MM.1S (cell line): ENCODE data around the gene CFAP65.

ENCODE experiments used
- DNase-seq: peaks from one replicate; pipeline ENCODE4 v3.0.0-alpha.2; 2015
- H2AFZ ChIP-seq: fragments of 300-600 bp; sonication (generic); 2 replicates; pipeline ENCODE4 v1.6.0; 2016; ENCODE audit warnings: antibody characterized with exemption, low read length
- H3F3A ChIP-seq: fragments of 300-600 bp; sonication (generic); 2 replicates; pipeline ENCODE4 v1.6.1; 2016; ENCODE audit warnings: mild to moderate bottlenecking, antibody characterized with exemption, low read length, moderate library complexity, mixed read lengths; ENCODE audit not compliant: insufficient read depth
- H3K27ac ChIP-seq: fragments of 300-600 bp; sonication (generic); 2 replicates; pipeline ENCODE4 v1.5.1; 2016; ENCODE audit warnings: mild to moderate bottlenecking, low read length
- H3K27me3 ChIP-seq: fragments of 300-600 bp; sonication (generic); replicated peaks from 2 replicates; pipeline ENCODE4 v1.6.0; 2016; ENCODE audit warnings: low read length; ENCODE audit not compliant: insufficient read depth
- H3K36me3 ChIP-seq: fragments of 300-600 bp; sonication (generic); replicated peaks from 2 replicates; pipeline ENCODE4 v1.6.1; 2016; ENCODE audit warnings: mild to moderate bottlenecking, low read length, mixed read lengths; ENCODE audit not compliant: insufficient read depth
- H3K4me1 ChIP-seq: fragments of 300-600 bp; sonication (generic); 2 replicates; pipeline ENCODE4 v1.6.1; 2016; ENCODE audit warnings: low read length, mixed read lengths
- H3K4me2 ChIP-seq: fragments of 300-600 bp; sonication (generic); 2 replicates; pipeline ENCODE4 v1.6.0; 2016; ENCODE audit warnings: low read depth, low read length
- H3K4me3 ChIP-seq: fragments of 300-600 bp; sonication (generic); 2 replicates; pipeline ENCODE4 v1.5.1; 2016; ENCODE audit warnings: low read length, mixed read lengths
- H3K79me2 ChIP-seq: fragments of 300-600 bp; sonication (generic); 2 replicates; pipeline ENCODE4 v1.6.1; 2016; ENCODE audit warnings: mixed run types, low read length, mixed read lengths
- H3K9ac ChIP-seq: fragments of 300-600 bp; sonication (generic); 2 replicates; pipeline ENCODE4 v1.6.1; 2016; ENCODE audit warnings: low read length, mixed read lengths
- H3K9me2 ChIP-seq: fragments of 300-600 bp; sonication (generic); replicated peaks from 2 replicates; pipeline ENCODE4 v1.6.1; 2016; ENCODE audit warnings: mild to moderate bottlenecking, low read length, mixed read lengths; ENCODE audit not compliant: insufficient read depth
- H3K9me3 ChIP-seq: fragments of 300-600 bp; sonication (generic); replicated peaks from 2 replicates; pipeline ENCODE4 v1.6.1; 2016; ENCODE audit warnings: mild to moderate bottlenecking, low read length, mixed read lengths; ENCODE audit not compliant: insufficient read depth
- H4K20me1 ChIP-seq: fragments of 300-600 bp; sonication (generic); 2 replicates; pipeline ENCODE4 v1.6.1; 2016; ENCODE audit warnings: mild to moderate bottlenecking, low read length, moderate library complexity, mixed read lengths; ENCODE audit not compliant: insufficient read depth
- CTCF ChIP-seq: fragments of 300-600 bp; sonication (generic); IDR thresholded peaks from 2 replicates; pipeline ENCODE4 v1.5.1; 2016; ENCODE audit warnings: antibody characterized with exemption, low read length, mixed read lengths
- EZH2 ChIP-seq: fragments of 300-600 bp; sonication (generic); optimal IDR thresholded peaks from 2 replicates; pipeline ENCODE3; 2017; ENCODE audit warnings: low read depth, mild to moderate bottlenecking, antibody characterized with exemption, low read length, mixed read lengths
- EZH2phosphoT487 ChIP-seq: fragments of 300-600 bp; sonication (generic); IDR thresholded peaks from 2 replicates; pipeline ENCODE4 v1.6.1; 2018; ENCODE audit warnings: antibody characterized with exemption, low read length

Gene CFAP65

GRCh38 chr2:219056176-219056895 is 15.0 kb upstream of the CFAP65 start:
- no peaks in the 10 kb centered on the region for H3K4me1 ChIP-seq
- DNase-seq: no peak
- H3K36me3 ChIP-seq: no peaks in the 10 kb centered on the region
- peaks cover 60% of the 10 kb centered on the region for H3K27me3 ChIP-seq
- TF ChIP-seq CTCF (no peak), EZH2phosphoT487 (no peak), EZH2 (no peak)
- no peak overlapping the region for H3K4me2 ChIP-seq
- no peaks in the 10 kb centered on the region for H3K79me2 ChIP-seq
- no peak overlapping the region for H3K27ac ChIP-seq
- no peaks in the 10 kb centered on the region for H3F3A ChIP-seq
- no peak overlapping the region for H3K4me3 ChIP-seq
- no peaks in the 10 kb centered on the region for H3K9me2 ChIP-seq
- H2AFZ ChIP-seq: no peak overlapping the region
- H3K9ac ChIP-seq: no peak overlapping the region
- H4K20me1 ChIP-seq: no peaks in the 10 kb centered on the region
- H3K9me3 ChIP-seq: no peaks in the 10 kb centered on the region

- H4K20me1 ChIP-seq: no peaks in the 10 kb centered on the region
- H3K4me1 ChIP-seq: no peaks in the 10 kb centered on the region
- TF ChIP-seq EZH2phosphoT487 (no peak), EZH2 (no peak), CTCF (no peak)
- H3K4me3 ChIP-seq: no peak overlapping the region
- no peaks in the 10 kb centered on the region for H3F3A ChIP-seq
- H3K9me2 ChIP-seq: no peaks in the 10 kb centered on the region
- H3K4me2 ChIP-seq: no peak overlapping the region
- H3K9me3 ChIP-seq: no peaks in the 10 kb centered on the region
- no peaks in the 10 kb centered on the region for H3K79me2 ChIP-seq
- no peak overlapping the region for H2AFZ ChIP-seq
- no peak overlapping the region for H3K9ac ChIP-seq
- no peaks in the 10 kb centered on the region for H3K36me3 ChIP-seq
- DNase-seq: no peak
- H3K27ac ChIP-seq: no peak overlapping the region
- H3K27me3 ChIP-seq: peaks cover 68% of the 10 kb centered on the region
Measured at GRCh38 chr2:219054956-219055903, 13.9 kb upstream of the CFAP65 start.

- H3K79me2 ChIP-seq: no peaks in the 10 kb centered on the region
- no peak for DNase-seq
- H4K20me1 ChIP-seq: no peaks in the 10 kb centered on the region
- H3F3A ChIP-seq: no peaks in the 10 kb centered on the region
- H2AFZ ChIP-seq: no peak overlapping the region
- TF ChIP-seq CTCF (no peak), EZH2 (no peak), EZH2phosphoT487 (no peak)
- H3K4me3 ChIP-seq: no peak overlapping the region
- no peak overlapping the region for H3K4me2 ChIP-seq
- H3K27me3 ChIP-seq: peaks cover 62% of the 10 kb centered on the region
- no peaks in the 10 kb centered on the region for H3K36me3 ChIP-seq
- H3K9ac ChIP-seq: no peak overlapping the region
- H3K27ac ChIP-seq: no peak overlapping the region
- H3K9me3 ChIP-seq: no peaks in the 10 kb centered on the region
- H3K9me2 ChIP-seq: no peaks in the 10 kb centered on the region
- no peaks in the 10 kb centered on the region for H3K4me1 ChIP-seq
Measured at GRCh38 chr2:219049282-219049681, 8.0 kb upstream of the CFAP65 start.
